GM19467 (cell line): ENCODE results near the gene LRP6.
"Not testable (repeated sequence)": the region's sequence is repeated elsewhere in the genome, so short reads cannot be mapped to it uniquely, and the experiment has no call there.

ENCODE experiments used
- ATAC-seq: cut with Tn5 transposase; IDR thresholded peaks from one replicate; pipeline ENCODE4 v1.9.1; 2021; ENCODE audit warnings: mild to moderate bottlenecking, moderate library complexity; ENCODE audit not compliant: unreplicated experiment

LRP6 gene

GRCh38 chr12:12266873-12267741, at the start of gene LRP6:
Gene LRP6, minus strand, starts transcription at chr12:12267044. Its CDS starts 309 bp downstream, at chr12:12266735.
- peak; percentile 74 for ATAC-seq

GRCh38 chr12:12315838-12316237, 49.0 kb upstream of the LRP6 start:
- no peak for ATAC-seq

GRCh38 chr12:12310695-12311094, 43.9 kb upstream of the LRP6 start:
- not testable (repeated sequence) for ATAC-seq

- no peak for ATAC-seq
Observed at GRCh38 chr12:12305568-12306300, 38.9 kb upstream of the LRP6 start.

- no peak for ATAC-seq
Observed at GRCh38 chr12:12302976-12303375, 36.1 kb upstream of the LRP6 start.

GRCh38 chr12:12301122-12301521, 34.3 kb upstream of the LRP6 start:
- ATAC-seq: no peak

GRCh38 chr12:12297201-12297830, 30.5 kb upstream of the LRP6 start:
- no peak for ATAC-seq

- no peak for ATAC-seq
Observed at GRCh38 chr12:12294215-12295005, 27.6 kb upstream of the LRP6 start.

GRCh38 chr12:12290206-12290605, 23.4 kb upstream of the LRP6 start:
- ATAC-seq: no peak

- no peak for ATAC-seq
Observed at GRCh38 chr12:12286441-12286840, 19.6 kb upstream of the LRP6 start.

GRCh38 chr12:12282761-12283425, 16.0 kb upstream of the LRP6 start:
- no peak for ATAC-seq

GRCh38 chr12:12282202-12282601, 15.4 kb upstream of the LRP6 start:
- ATAC-seq: no peak

- ATAC-seq: no peak
Observed at GRCh38 chr12:12281134-12281533, 14.3 kb upstream of the LRP6 start.

GRCh38 chr12:12278899-12279298, 12.1 kb upstream of the LRP6 start:
- ATAC-seq: no peak

- no peak for ATAC-seq
Observed at GRCh38 chr12:12275874-12276273, 9.0 kb upstream of the LRP6 start.

- ATAC-seq: no peak
Observed at GRCh38 chr12:12273291-12273957, 6.6 kb upstream of the LRP6 start.

GRCh38 chr12:12272869-12273268, 6.0 kb upstream of the LRP6 start:
- no peak for ATAC-seq

GRCh38 chr12:12270226-12270625, 3.4 kb upstream of the LRP6 start:
- no peak for ATAC-seq

- no peak for ATAC-seq
Observed at GRCh38 chr12:12267742-12268200, 927 bp upstream of the LRP6 start.
